Measurements from ENCODE around the gene CNIH2.
"Not testable (repeated sequence)": the region's sequence is repeated elsewhere in the genome, so short reads cannot be mapped to it uniquely, and the experiment has no call there.

CNIH2 gene

DNA sequence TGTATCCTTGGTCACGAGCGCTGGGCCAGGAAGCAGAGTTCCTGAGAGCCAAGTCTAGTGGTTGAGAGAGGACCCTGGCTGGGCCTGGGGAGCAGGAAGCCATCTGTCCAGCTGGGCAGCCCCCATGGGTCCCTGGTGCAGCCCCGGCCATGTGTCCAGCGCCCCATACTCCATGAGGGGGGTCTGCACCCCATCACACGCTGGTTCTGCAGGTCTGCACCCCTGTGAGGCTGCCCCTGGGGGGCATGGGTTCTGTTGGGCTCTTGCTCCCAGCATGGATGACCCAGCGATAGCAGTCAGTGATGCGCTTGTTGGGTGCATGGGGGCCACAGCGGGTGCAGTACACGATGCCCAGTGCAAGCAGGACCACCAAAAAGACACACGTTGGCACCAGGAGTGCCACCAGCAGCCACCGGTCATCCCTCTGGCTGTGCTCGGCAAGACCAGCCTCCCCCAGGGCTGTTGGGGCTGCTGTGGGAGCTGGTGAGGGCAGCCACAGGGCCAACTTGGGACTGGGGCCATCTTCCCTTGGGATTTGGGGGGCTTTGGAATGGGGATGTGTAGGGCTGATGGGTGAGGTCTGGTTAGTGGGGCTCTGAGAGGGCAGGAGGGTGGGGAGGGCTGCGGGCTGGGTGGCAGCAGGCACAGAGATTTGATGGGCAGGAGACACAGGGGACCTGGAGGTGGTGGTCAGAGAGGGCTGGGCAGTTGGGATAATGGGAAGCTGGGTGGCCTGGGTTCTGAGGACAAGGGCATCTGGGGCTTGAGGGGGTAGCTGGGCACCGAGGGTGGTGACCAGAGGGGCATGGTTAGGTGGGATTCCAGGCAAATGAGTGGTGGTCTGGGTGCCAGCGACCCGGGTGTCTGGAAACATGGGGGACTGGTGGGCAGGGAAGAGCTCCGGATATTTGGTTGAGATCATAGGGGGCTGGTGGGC lies 36.9 kb downstream of the CNIH2 start:
- no peak for DNase-seq (ENCODE audit: low read depth, low spot score)

GRCh38 chr11:66315498-66315885 lies 37.5 kb downstream of the CNIH2 start:
- DNase-seq (ENCODE audit: low read depth, low spot score), result no peak

DNA sequence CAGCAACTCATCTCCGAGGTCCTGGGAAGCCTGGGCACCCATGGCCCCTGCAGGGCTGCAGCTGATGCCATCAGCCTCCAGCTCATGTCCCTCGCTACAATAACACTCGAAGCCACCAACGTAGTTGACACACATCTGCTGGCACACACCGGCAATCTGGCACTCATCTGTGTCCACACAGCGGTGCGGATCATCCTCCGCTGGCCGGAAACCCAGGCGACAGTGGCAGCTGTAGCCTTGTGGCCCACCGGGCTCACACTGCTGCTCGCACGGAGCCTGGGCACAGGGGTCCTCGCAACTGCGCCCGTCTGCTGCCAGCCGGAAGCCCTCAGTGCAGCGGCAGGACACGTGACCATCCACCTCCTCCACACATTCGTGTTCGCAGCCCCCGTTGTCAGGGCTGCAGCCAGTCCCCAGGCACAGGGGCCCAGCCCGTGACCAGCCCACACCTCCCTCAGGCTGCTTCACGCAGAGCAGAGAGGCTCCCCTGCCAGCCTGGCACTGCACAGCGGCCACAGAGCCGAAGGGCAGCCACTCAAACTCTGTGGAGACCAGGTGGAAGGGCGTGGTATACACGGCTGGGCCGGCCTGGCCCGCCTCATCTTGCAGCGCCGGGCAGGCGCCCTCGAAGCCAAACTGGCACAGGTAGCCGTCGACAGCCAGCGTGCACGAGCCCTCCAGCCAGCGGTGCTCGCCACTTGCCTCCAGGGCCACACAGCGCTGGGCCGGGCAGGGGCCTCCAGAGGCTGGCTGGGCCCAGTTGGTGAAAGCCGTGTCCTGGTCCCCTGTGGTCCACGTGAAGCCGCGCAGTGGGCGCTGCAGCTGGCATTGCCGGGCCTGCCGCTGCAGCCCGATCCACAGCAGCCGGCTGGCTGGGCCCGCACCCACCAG lies 38.2 kb downstream of the CNIH2 start:
- no peak for DNase-seq (ENCODE audit: low read depth, low spot score)

DNA sequence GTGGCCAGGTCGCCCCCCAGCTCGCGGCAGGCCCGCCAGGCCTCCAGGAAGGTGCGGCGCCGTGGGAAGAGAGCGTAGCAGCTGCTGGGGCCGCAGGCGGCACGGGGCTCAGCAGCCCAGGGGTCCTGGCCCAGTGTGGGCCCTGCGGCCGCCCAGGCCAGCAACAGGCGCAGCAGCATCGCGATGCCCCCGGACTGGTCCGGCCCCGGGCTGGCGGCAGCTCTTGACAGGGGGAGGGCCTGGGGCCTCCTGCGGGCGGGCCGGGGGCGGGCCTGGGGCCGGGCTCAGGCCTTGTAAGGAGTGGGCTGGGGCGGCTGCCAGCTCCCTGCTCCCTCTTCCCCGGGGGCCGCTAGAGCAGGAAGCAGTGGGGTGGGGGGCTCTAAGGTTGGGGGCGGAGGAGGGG lies 38.9 kb downstream of the CNIH2 start, which contains the start of gene CD248:
CD248 (minus strand) TSS at position 196 of the 403 bp plus-strand sequence; CDS start at position 179, 17 bp downstream.
- peak; percentile 45 for DNase-seq (ENCODE audit: low read depth, low spot score)

DNA sequence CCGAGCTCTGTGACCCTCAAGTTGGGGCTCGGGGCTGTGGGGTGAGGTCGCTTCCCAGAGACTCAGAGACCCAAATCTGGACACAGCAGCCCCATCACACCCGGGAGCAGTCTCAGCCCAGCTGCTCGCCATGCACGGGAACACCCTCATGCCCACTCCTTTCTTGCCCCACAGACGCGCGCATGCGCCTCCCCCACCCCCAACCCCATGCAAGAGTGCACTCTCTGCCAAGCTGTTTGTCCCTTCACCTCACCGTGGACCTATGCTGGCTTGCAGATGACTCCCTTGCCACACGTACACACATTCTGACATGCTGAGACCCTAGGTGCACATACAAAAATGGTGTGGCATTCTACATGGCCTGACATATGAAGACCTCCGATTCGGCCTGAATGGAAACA lies 39.3 kb downstream of the CNIH2 start:
- no peak for DNase-seq (ENCODE audit: low read depth, low spot score)

- DNase-seq (ENCODE audit: low read depth, low spot score), result peak; percentile 65
Measured at GRCh38 chr11:66317723-66318599, 40.0 kb downstream of the CNIH2 start.

DNA sequence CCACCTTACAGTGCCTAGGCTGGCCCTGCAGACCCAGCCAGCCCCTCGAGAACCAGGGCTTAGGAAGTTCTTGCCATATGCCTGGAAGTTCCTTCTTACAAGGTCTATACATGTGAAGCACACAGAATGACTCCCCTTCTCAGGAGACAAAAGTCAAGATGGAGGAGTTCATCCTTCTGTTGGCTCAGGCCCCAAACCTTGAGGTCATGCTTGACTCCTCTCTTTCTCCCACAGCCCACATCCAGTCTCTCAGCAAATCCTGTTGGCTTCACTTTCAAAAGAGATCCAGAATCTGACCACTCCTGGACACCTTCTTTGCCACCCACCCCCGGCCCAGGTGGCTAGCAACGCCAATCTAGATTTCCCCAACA lies 40.6 kb downstream of the CNIH2 start:
- DNase-seq (ENCODE audit: low read depth, low spot score), result no peak

DNA sequence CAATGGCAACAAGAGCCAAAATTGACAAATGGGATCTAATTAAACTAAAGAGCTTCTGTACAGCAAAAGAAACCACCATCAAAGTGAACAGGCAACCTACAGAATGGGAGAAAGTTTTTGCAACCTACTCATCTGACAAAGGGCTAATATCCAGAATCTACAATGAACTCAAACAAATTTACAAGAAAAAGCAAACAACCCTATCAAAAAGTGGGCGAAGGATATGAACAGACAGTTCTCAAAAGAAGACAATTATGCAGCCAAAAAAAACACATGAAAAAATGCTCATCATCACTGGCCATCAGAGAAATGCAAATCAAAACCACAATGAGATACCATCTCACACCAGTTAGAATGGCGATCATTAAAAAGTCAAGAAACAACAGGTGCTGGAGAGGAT lies 42.3 kb downstream of the CNIH2 start:
- not testable (repeated sequence) for DNase-seq (ENCODE audit: low read depth, low spot score)

- DNase-seq (ENCODE audit: low read depth, low spot score), result not testable (repeated sequence)
Measured at GRCh38 chr11:66320748-66321147, 42.8 kb downstream of the CNIH2 start.

DNA sequence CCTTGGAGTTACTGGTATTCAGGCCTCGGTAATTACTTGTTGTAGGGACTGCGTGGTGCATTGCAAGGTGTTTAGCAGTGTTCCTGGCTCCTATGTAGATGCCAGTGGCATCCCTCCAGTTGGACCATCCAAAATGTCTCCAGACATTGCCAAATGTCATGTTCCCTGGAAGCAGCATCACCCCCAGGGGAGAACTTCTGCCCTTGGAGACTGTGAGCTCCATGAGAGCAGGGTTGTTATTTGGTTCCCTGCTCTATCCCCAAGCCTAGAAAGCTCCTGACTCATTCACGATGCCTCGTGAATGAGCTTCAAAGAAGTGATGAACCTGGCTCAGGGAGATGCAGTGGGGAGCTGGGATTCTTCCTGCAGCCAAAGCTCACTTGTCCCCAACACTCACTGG lies 43.6 kb downstream of the CNIH2 start:
- DNase-seq (ENCODE audit: low read depth, low spot score), result no peak

DNA sequence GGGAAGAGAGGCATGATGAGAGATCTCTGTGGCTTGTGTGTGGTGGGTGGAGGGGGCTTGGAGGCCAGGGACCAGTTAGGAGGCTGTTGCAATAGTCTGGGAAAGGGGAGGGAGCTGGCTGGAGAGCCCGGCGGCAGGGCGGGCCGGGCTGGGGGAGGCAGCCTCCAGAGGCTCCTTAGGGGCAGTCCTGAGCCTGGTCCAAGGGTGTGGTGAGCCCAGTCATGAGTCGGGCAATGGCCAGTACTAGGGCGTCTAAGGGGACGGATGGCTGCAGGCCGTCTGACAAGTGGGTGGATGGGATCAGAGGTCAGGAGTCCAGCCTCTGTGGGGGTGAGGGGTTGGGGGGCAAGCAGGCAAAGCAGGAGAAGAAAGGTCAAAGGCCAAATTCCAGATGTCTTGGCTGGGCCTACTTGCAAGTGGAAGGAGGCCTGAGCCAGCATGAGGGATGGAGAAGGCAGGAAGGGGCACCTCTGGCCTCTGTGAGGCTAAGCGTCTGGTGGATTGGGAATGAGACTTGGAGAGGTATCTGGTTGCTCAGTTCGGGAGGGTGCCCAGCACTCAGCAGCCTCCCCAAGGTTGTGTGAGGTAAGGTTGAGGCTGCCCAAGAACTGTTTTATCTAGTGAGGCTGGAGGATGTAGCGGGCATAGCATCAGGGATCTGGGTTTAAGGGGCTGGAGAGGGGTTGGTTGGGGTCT lies 44.9 kb downstream of the CNIH2 start:
- no peak for DNase-seq (ENCODE audit: low read depth, low spot score)

DNA sequence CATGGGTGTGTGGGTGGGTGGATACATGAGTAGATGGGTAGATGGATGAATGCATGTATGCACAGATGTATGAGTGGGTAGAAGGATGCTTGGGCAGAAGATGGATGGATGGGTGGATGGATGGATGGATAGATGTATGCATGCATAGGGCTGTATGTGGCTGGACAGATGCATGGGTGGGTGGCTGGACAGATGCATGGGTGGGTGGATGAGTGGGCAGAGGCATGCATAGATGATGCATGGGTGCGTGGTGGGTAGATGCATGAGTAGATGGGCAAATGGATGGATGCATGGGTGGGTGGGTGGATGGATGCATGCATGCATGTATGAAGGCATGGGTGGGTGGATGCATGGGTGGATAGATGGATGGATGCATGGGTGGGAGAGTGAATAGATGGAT lies 45.7 kb downstream of the CNIH2 start:
- DNase-seq (ENCODE audit: low read depth, low spot score), result no peak

GRCh38 chr11:66324664-66325063 lies 46.7 kb downstream of the CNIH2 start:
- peak; percentile 57 for DNase-seq (ENCODE audit: low read depth, low spot score)

GRCh38 chr11:66325263-66325671 lies 47.3 kb downstream of the CNIH2 start:
- DNase-seq (ENCODE audit: low read depth, low spot score), result no peak

DNA sequence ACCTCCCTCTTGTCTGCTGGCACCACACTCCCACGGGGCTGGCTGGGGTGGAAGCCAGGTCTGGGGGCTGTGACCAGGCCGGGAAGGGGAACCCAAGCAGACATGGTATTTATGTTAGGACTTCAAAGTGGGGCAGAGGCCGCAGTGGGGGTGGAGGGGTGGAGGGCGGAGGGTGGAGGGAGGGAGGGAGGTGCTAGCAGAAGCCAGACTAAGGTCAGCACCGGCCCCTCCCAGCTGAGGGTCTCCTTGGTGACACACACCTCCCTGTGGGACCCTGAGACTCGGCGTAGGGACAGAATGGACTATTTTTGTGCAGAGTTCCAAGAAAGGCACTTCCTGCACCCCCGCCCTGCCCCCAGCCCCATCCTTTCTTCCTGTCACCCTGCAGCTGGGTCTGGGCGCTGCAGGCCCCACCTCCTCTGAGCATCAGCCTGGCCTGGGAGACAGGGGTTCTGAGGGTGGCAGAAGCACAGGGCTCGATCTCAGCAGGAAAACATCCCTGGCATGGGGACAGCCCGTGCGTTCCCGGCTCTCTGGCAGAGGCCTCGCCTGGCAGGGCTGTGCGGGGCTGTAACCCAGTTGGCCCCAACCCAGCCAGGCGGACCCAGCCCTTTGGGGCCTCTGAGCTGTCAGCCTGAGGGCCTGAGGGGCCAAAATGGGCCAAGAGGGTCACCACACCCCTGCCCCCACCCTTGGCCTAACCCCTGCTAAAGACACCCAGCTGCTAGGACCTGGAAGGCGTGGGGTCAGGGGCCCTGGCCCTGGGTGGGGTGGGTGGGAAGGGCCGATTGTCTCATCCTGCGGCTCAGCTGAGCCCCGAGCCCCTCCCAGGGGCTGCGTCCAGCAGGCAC lies 48.5 kb downstream of the CNIH2 start:
- no peak for DNase-seq (ENCODE audit: low read depth, low spot score)

- DNase-seq (ENCODE audit: low read depth, low spot score), result no peak
Measured at GRCh38 chr11:66327171-66328030, 49.4 kb downstream of the CNIH2 start.

- no peak for DNase-seq (ENCODE audit: low read depth, low spot score)
Measured at GRCh38 chr11:66328031-66328301, 50.0 kb downstream of the CNIH2 start.

GRCh38 chr11:66328302-66329144 lies 50.5 kb downstream of the CNIH2 start:
- peak; percentile 96 for DNase-seq (ENCODE audit: low read depth, low spot score)

Data from ELF-1 (cell line).